Measurements from ENCODE around the gene COA5. TPM values are rescaled to one million over a fixed set of nuclear protein-coding genes. Genes with fewer than 3 reads are reported as not detected.

The COA5 gene
- total and polyA plus RNA-seq, 4 donors, result 20.2 to 60.7 (median 38.6) TPM

DNA sequence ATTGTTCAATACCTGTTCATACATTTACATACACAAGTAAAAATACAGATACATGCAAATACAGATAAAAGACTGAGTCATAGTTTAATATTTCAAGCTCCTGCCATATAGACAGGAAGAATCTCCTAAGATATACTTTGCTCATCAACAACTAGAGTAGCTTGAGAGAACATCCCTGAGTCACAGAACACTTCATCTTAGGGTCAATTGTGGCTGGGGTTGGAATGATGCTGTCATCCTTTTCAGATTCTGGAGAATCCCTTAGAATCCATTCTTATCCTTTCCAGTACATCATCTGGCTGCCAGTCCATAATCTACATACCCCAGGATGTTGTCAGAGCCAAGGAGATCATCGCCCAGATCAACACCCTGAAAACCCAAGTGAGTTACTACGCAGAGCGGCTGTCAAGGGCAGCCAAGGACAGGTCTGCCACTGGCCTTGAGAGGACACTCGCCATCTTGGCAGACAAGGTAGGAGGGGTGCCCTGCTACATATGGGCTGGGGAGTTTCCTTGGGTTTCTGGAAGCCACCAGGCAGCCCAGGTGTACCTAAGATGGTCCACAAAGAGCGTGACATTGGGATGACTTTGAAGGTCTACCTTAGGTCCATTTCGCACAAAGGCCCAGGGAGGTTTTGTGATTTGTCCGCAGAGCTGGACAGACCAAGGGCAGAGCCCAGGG, 55.7 kb downstream of the COA5 start:
- Histone ChIP-seq H3K9me3 (ENCODE audit: control insufficient read depth in 4 of 4, insufficient read depth in 3 of 4, low read length in 3 of 4) (no peaks in the 10 kb centered on the region), H3K36me3 (ENCODE audit: control insufficient read depth in 4 of 4, insufficient read depth in 4 of 4, low read length in 4 of 4) (peaks cover 5 to 52% (median 24%) of the 10 kb centered on the region in 4 donors), H3K27me3 (ENCODE audit: control insufficient read depth in 3 of 3, insufficient read depth in 3 of 3, low read length in 2 of 3) (no peaks in the 10 kb centered on the region), H3K9ac (ENCODE audit: insufficient read depth in 1 of 2, low read length in 2 of 2) (no peak overlapping the region), H3K4me1 (ENCODE audit: control insufficient read depth in 5 of 5, insufficient read depth in 5 of 5, low read length in 5 of 5) (no peaks in the 10 kb centered on the region), H3K27ac (ENCODE audit: low read depth in 1 of 2, low read length in 1 of 2) (no peak overlapping the region), H3K4me3 (no peak overlapping the region)
- ATAC-seq (ENCODE audit: insufficient read depth, low FRiP score) (no peak), DNase-seq (no peak)
- TF ChIP-seq, protein P1, sequence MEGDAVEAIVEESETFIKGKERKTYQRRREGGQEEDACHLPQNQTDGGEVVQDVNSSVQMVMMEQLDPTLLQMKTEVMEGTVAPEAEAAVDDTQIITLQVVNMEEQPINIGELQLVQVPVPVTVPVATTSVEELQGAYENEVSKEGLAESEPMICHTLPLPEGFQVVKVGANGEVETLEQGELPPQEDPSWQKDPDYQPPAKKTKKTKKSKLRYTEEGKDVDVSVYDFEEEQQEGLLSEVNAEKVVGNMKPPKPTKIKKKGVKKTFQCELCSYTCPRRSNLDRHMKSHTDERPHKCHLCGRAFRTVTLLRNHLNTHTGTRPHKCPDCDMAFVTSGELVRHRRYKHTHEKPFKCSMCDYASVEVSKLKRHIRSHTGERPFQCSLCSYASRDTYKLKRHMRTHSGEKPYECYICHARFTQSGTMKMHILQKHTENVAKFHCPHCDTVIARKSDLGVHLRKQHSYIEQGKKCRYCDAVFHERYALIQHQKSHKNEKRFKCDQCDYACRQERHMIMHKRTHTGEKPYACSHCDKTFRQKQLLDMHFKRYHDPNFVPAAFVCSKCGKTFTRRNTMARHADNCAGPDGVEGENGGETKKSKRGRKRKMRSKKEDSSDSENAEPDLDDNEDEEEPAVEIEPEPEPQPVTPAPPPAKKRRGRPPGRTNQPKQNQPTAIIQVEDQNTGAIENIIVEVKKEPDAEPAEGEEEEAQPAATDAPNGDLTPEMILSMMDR (IDR thresholded peaks at IDR 0.05; ENCODE audit: control extremely low read depth, extremely low read depth), result no peak
- WGBS, 2 donors, result 98 to 99% methylated on average over 7 of the region's 7 CpGs

DNA sequence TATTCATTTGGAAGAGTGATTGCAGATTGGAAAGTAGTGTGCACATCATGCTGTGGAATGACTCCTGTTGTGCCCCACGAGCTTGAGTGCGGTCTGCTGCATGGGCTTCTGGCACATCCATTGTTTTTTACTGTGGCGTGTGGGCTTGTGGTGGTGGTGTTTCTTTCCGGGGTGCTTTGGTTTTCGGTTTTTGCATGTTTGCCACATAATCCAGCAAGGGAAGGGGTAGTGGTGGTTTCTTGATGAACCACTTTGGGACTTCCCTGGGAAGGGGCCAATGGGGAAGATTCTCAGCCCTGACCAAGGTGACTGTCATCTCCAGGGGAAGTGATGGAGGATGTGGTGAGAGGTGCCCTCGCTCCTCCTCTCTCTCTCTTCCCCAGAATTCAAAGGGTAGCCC, 57.0 kb downstream of the COA5 start:
- H3K4me1 ChIP-seq (ENCODE audit: control insufficient read depth in 5 of 5, insufficient read depth in 5 of 5, low read length in 5 of 5), result no peaks in the 10 kb centered on the region
- no peaks in the 10 kb centered on the region for H3K27me3 ChIP-seq (ENCODE audit: control insufficient read depth in 3 of 3, insufficient read depth in 3 of 3, low read length in 2 of 3)
- no peak overlapping the region for H3K4me3 ChIP-seq
- DNase-seq, result no peak
- H3K9me3 ChIP-seq (ENCODE audit: control insufficient read depth in 4 of 4, insufficient read depth in 3 of 4, low read length in 3 of 4), result no peaks in the 10 kb centered on the region
- TF ChIP-seq, protein P1 (IDR thresholded peaks at IDR 0.05; ENCODE audit: control extremely low read depth, extremely low read depth), result no peak
- WGBS, 2 donors, result 56 to 79% methylated on average over 6 of the region's 6 CpGs
- no peak overlapping the region for H3K27ac ChIP-seq (ENCODE audit: low read depth in 1 of 2, low read length in 1 of 2)
- H3K9ac ChIP-seq (ENCODE audit: insufficient read depth in 1 of 2, low read length in 2 of 2), result no peak overlapping the region
- ATAC-seq (ENCODE audit: insufficient read depth, low FRiP score), result no peak
- H3K36me3 ChIP-seq (ENCODE audit: control insufficient read depth in 4 of 4, insufficient read depth in 4 of 4, low read length in 4 of 4), result peaks cover 5 to 61% (median 32%) of the 10 kb centered on the region in 4 donors

DNA sequence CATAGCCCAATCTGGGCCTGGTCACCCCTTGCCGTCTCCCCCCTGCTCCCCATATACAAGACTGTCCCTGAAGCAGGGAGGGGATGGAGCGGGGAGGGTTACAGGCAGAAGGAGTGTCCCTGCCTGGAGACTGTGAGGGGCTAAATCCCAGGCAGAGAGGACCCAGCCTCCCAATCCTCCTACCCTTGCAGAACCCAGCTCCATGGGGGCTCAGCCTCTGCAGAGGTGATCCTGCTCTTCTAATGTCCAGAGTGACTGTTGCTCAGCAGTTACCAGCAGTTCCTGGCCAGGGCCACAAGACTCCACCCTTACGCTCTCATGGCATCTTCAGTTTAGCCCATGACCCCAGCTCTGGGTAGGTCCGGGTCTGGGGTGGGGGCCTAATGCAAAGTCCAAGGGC, 58.1 kb downstream of the COA5 start:
- no peaks in the 10 kb centered on the region for H3K4me1 ChIP-seq (ENCODE audit: control insufficient read depth in 5 of 5, insufficient read depth in 5 of 5, low read length in 5 of 5)
- WGBS, 2 donors, result 94 to 97% methylated on average over 4 of the region's 4 CpGs
- no peaks in the 10 kb centered on the region for H3K9me3 ChIP-seq (ENCODE audit: control insufficient read depth in 4 of 4, insufficient read depth in 3 of 4, low read length in 3 of 4)
- TF ChIP-seq, protein P1 (IDR thresholded peaks at IDR 0.05; ENCODE audit: control extremely low read depth, extremely low read depth), result no peak
- no peak overlapping the region for H3K27ac ChIP-seq (ENCODE audit: low read depth in 1 of 2, low read length in 1 of 2)
- no peaks in the 10 kb centered on the region for H3K27me3 ChIP-seq (ENCODE audit: control insufficient read depth in 3 of 3, insufficient read depth in 3 of 3, low read length in 2 of 3)
- no peak overlapping the region for H3K9ac ChIP-seq (ENCODE audit: insufficient read depth in 1 of 2, low read length in 2 of 2)
- H3K36me3 ChIP-seq (ENCODE audit: control insufficient read depth in 4 of 4, insufficient read depth in 4 of 4, low read length in 4 of 4), result peaks cover 5 to 60% (median 35%) of the 10 kb centered on the region in 4 donors
- ATAC-seq (ENCODE audit: insufficient read depth, low FRiP score), result no peak
- no peak overlapping the region for H3K4me3 ChIP-seq
- DNase-seq, result no peak

Other genes starting within 250 kb of the COA5 start
- gene INPP4A, start 163.7 kb downstream of the COA5 start, total RNA-seq, result 10 to 100 TPM; 28.8 to 43.3 TPM
- 10 to 100 TPM in 1 of 2 donors, 1 to 10 TPM in 1; 8.0 to 10.9 TPM for gene INPP4A, start 163.7 kb downstream of the COA5 start, polyA plus RNA-seq
- 10 to 100 TPM; 36.4 to 38.2 TPM for gene UNC50, start 77 bp upstream of the COA5 start, total RNA-seq
- gene UNC50, start 77 bp upstream of the COA5 start, polyA plus RNA-seq, result 10 to 100 TPM; 49.2 to 54.7 TPM
- gene MGAT4A, start 122.6 kb upstream of the COA5 start, total RNA-seq, result 10 to 100 TPM; 40.2 to 43.7 TPM
- gene MGAT4A, start 122.6 kb upstream of the COA5 start, polyA plus RNA-seq, result 10 to 100 TPM; 16.1 to 23.5 TPM